ENCODE measurements around the gene TACC2.

DNA sequence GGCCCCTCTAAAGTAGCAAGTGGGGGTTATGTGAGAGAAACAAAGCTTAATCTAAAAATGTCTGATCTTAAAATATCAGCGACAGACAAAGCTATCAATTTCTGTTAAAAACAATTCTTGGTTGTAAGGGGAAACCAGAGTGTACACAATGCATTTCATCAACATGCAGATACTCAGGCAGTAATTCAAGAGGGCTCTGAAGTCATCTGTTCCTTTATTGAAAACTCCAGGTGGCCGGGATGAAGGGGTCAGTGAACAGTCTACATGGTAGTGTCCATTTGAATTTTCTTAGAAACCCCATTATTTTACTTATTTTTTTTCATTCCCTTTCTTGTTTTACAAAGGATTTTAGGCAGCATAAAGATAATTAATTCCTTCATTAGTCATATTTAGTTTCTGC lies 245.5 kb downstream of the TACC2 start:
- TF ChIP-seq POLR2AphosphoS5 (IDR thresholded peaks at IDR 0.05; ENCODE audit: low read depth) (no peak), EZH2 (IDR thresholded peaks at IDR 0.05; ENCODE audit: low read depth, unreplicated experiment) (no peak), CREB1 (CRISPR knock-in tag; IDR thresholded peaks at IDR 0.05; ENCODE audit: low read depth) (no peak), ZNF331 (CRISPR knock-in tag; IDR thresholded peaks at IDR 0.05; ENCODE audit: low read depth) (no peak)
- TF ChIP-seq, protein P1, sequence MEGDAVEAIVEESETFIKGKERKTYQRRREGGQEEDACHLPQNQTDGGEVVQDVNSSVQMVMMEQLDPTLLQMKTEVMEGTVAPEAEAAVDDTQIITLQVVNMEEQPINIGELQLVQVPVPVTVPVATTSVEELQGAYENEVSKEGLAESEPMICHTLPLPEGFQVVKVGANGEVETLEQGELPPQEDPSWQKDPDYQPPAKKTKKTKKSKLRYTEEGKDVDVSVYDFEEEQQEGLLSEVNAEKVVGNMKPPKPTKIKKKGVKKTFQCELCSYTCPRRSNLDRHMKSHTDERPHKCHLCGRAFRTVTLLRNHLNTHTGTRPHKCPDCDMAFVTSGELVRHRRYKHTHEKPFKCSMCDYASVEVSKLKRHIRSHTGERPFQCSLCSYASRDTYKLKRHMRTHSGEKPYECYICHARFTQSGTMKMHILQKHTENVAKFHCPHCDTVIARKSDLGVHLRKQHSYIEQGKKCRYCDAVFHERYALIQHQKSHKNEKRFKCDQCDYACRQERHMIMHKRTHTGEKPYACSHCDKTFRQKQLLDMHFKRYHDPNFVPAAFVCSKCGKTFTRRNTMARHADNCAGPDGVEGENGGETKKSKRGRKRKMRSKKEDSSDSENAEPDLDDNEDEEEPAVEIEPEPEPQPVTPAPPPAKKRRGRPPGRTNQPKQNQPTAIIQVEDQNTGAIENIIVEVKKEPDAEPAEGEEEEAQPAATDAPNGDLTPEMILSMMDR (conservative IDR thresholded peaks at IDR 0.05; ENCODE audit: low read depth in 2 of 2): no peak
